ENCODE data around the gene MAS1. TPM values are rescaled to one million over a fixed set of nuclear protein-coding genes. Genes with fewer than 3 reads are reported as not detected.
A peak's percentile ranks its signal among the peaks of the same experiment; 100 is the strongest.

Gene MAS1
- polyA plus RNA-seq, 1 of the 3 experiments (the other 2 are of a cell fraction) = not detected

- no peak for TF ChIP-seq SIN3A (IDR thresholded peaks at IDR 0.05; ENCODE audit: borderline replicate concordance, low read depth, low read length)
Measured at GRCh38 chr6:159934181-159934580, 43.4 kb downstream of the MAS1 start (continued).

- Histone ChIP-seq H3K4me2 (peak overlapping the region; percentile 50; the same call in 1 of the 2 replicates), H4K20me1 (ENCODE audit: insufficient read depth) (no peaks in the 10 kb centered on the region), H3F3A (replicated peaks; ENCODE audit: insufficient read depth) (no peaks in the 10 kb centered on the region), H3K4me1 (ENCODE audit: control insufficient read depth in 1 of 2, insufficient read depth in 2 of 2, low read depth in 1 of 2, low read length in 1 of 2) (peaks cover 0 to 3% of the 10 kb centered on the region in 2 experiments; a peak in 1 of 4 replicates), H3K9ac (no peak overlapping the region), H3K9me2 (no peaks in the 10 kb centered on the region), H3K27ac (ENCODE audit: low read depth in 2 of 2, low read length in 1 of 2) (no peak overlapping the region), H3K9me3 (no peaks in the 10 kb centered on the region), H2AFZ (ENCODE audit: low read depth) (no peak overlapping the region), H3K36me3 (replicated peaks in 1 of 2; ENCODE audit: control insufficient read depth in 1 of 2, insufficient read depth in 2 of 2, low read length in 1 of 2) (no peaks in the 10 kb centered on the region), H3K4me3 (ENCODE audit: low read depth in 2 of 2, low read length in 1 of 2) (no peak overlapping the region; a peak in 1 of 4 replicates), H3K79me2 (ENCODE audit: insufficient read depth) (no peaks in the 10 kb centered on the region), H3K27me3 (ENCODE audit: insufficient read depth) (no peaks in the 10 kb centered on the region)
- POLR2A ChIA-PET = no interaction called here
- CTCF ChIA-PET = no interaction called here
- TF ChIP-seq RFX5 (IDR thresholded peaks at IDR 0.05; ENCODE audit: low read length) (no peak), RXRA (IDR thresholded peaks at IDR 0.05; ENCODE audit: borderline replicate concordance, low read depth) (no peak), RCOR1 (IDR thresholded peaks at IDR 0.05; ENCODE audit: low read length) (no peak), EZH2phosphoT487 (IDR thresholded peaks at IDR 0.05; ENCODE audit: borderline replicate concordance, low read depth) (no peak), TAF1 (IDR thresholded peaks at IDR 0.05; ENCODE audit: borderline replicate concordance, low read depth, low read length) (no peak), SMC3 (IDR thresholded peaks at IDR 0.05; ENCODE audit: low read depth, low read length) (no peak), POLR2AphosphoS5 (IDR thresholded peaks at IDR 0.05; ENCODE audit: low read depth, low read length) (no peak), GATA2 (CRISPR knock-in tag; IDR thresholded peaks at IDR 0.05) (no peak)
- WGBS (ENCODE audit: low lambda C conversion rate) = 59% methylated on average over 2 of the region's 2 CpGs
- no peak for DNase-seq
Measured at GRCh38 chr6:159935065-159935464, 44.3 kb downstream of the MAS1 start.

GRCh38 chr6:159935633-159936032, 44.8 kb downstream of the MAS1 start:
- H3K9me2 ChIP-seq = no peaks in the 10 kb centered on the region
- H3K9ac ChIP-seq = no peak overlapping the region
- TF ChIP-seq SIN3A (IDR thresholded peaks at IDR 0.05; ENCODE audit: borderline replicate concordance, low read depth, low read length) (no peak), FOXM1 (IDR thresholded peaks at IDR 0.05; ENCODE audit: low read depth) (no peak), EP300 (IDR thresholded peaks at IDR 0.05; ENCODE audit: borderline replicate concordance in 1 of 2, low read depth in 1 of 2, low read length in 1 of 2) (no peak), IRF3 (IDR thresholded peaks at IDR 0.05; ENCODE audit: low read depth, low read length) (no peak), TAF1 (IDR thresholded peaks at IDR 0.05; ENCODE audit: borderline replicate concordance, low read depth, low read length) (no peak), USF2 (IDR thresholded peaks at IDR 0.05; ENCODE audit: borderline replicate concordance, low read depth, low read length) (no peak), FOXJ3 (CRISPR knock-in tag; IDR thresholded peaks at IDR 0.05) (no peak), MXI1 (IDR thresholded peaks at IDR 0.05; ENCODE audit: low read depth, low read length) (no peak)
- H3K79me2 ChIP-seq (ENCODE audit: insufficient read depth) = no peaks in the 10 kb centered on the region
- no peak overlapping the region; the same call in 1 of the 2 replicates for H3K4me2 ChIP-seq
- H3K36me3 ChIP-seq (replicated peaks in 1 of 2; ENCODE audit: control insufficient read depth in 1 of 2, insufficient read depth in 2 of 2, low read length in 1 of 2) = no peaks in the 10 kb centered on the region
- no peak overlapping the region; a peak in 1 of 4 replicates for H3K4me3 ChIP-seq (ENCODE audit: low read depth in 2 of 2, low read length in 1 of 2)
- no peaks in the 10 kb centered on the region for H3K27me3 ChIP-seq (ENCODE audit: insufficient read depth)
- no peak for DNase-seq
- peaks cover 0 to 3% of the 10 kb centered on the region in 2 experiments; a peak in 1 of 4 replicates for H3K4me1 ChIP-seq (ENCODE audit: control insufficient read depth in 1 of 2, insufficient read depth in 2 of 2, low read depth in 1 of 2, low read length in 1 of 2)
- no peak overlapping the region for H3K27ac ChIP-seq (ENCODE audit: low read depth in 2 of 2, low read length in 1 of 2)
- no peaks in the 10 kb centered on the region for H3K9me3 ChIP-seq
- ChIA-PET POLR2A (no interaction called here), CTCF (no interaction called here)
- H4K20me1 ChIP-seq (ENCODE audit: insufficient read depth) = no peaks in the 10 kb centered on the region
- 100% methylated on average over 2 of the region's 2 CpGs for WGBS (ENCODE audit: low lambda C conversion rate)
- H3F3A ChIP-seq (replicated peaks; ENCODE audit: insufficient read depth) = no peaks in the 10 kb centered on the region
- H2AFZ ChIP-seq (ENCODE audit: low read depth) = no peak overlapping the region
